SK-N-SH treated with all-trans-retinoic acid at 6 μM for 48 hours (cell line): Measurements from ENCODE around the gene NONO.

ENCODE experiments used
- ATAC-seq: fragments of 200-7000 bp; cut with Tn5 transposase; 3 replicates; pipeline ENCODE4 v1.9.1; 2020; ENCODE audit warnings: mild to moderate bottlenecking, moderate library complexity
- ARNTL ChIP-seq: fragments of 450-650 bp; formaldehyde crosslinking; IDR thresholded peaks from 2 replicates; pipeline ENCODE4 v1.5.0; 2020; ENCODE audit warnings: low read depth, mild to moderate bottlenecking, moderate library complexity, borderline replicate concordance
- BACH2 ChIP-seq: fragments of 250-450 bp; sonication (Bioruptor Pico); IDR thresholded peaks from 2 replicates; pipeline ENCODE4 v1.9.0; 2021; ENCODE audit warnings: mild to moderate bottlenecking, borderline replicate concordance
- CSDC2 ChIP-seq: fragments of 250-450 bp; sonication (Bioruptor Pico); IDR thresholded peaks from 2 replicates; pipeline ENCODE4 v1.5.0; 2020; ENCODE audit warnings: mild to moderate bottlenecking, moderate library complexity
- ESRRG ChIP-seq: fragments of 250-450 bp; sonication (Bioruptor Pico); IDR thresholded peaks from 2 replicates; pipeline ENCODE4 v1.6.1; 2021; ENCODE audit warnings: mild to moderate bottlenecking
- GLIS3 ChIP-seq: fragments of 250-450 bp; sonication (Bioruptor Pico); IDR thresholded peaks from 2 replicates; pipeline ENCODE4 v1.5.0; 2020; ENCODE audit warnings: mild to moderate bottlenecking, moderate library complexity
- ISL1 ChIP-seq: fragments of 250-450 bp; sonication (Bioruptor Pico); IDR thresholded peaks from 2 replicates; pipeline ENCODE4 v2.1.2; 2022; ENCODE audit warnings: mild to moderate bottlenecking, moderate library complexity
- OSR1 ChIP-seq: fragments of 250-450 bp; sonication (Bioruptor Pico); IDR thresholded peaks from 2 replicates; pipeline ENCODE4 v1.8.0; 2022; ENCODE audit warnings: moderate library complexity, mild to moderate bottlenecking, inconsistent platforms
- PPARA ChIP-seq: fragments of 250-450 bp; sonication (Bioruptor Pico); IDR thresholded peaks from 2 replicates; pipeline ENCODE4 v1.5.0; 2020; ENCODE audit warnings: mild to moderate bottlenecking, borderline replicate concordance
- RARB ChIP-seq: fragments of 250-450 bp; sonication (Bioruptor Pico); IDR thresholded peaks from 2 replicates; pipeline ENCODE4 v1.8.0; 2021; ENCODE audit warnings: mild to moderate bottlenecking, moderate library complexity
- SNAI2 ChIP-seq: fragments of 250-450 bp; sonication (Bioruptor Pico); IDR thresholded peaks from 2 replicates; pipeline ENCODE4 v1.5.0; 2020; ENCODE audit warnings: mild to moderate bottlenecking, moderate library complexity
- TCF4 ChIP-seq: fragments of 250-450 bp; sonication (Bioruptor Pico); IDR thresholded peaks from 2 replicates; pipeline ENCODE4 v1.8.0; 2021; ENCODE audit warnings: mild to moderate bottlenecking, moderate library complexity, borderline replicate concordance
- ZC3H10 ChIP-seq: fragments of 250-450 bp; sonication (Bioruptor Pico); IDR thresholded peaks from 2 replicates; pipeline ENCODE4 v1.5.1; 2021; ENCODE audit warnings: mild to moderate bottlenecking, moderate library complexity
- ZFP3 ChIP-seq: fragments of 250-450 bp; sonication (Bioruptor Pico); IDR thresholded peaks from 2 replicates; pipeline ENCODE4 v1.5.0; 2020; ENCODE audit warnings: mild to moderate bottlenecking, moderate library complexity
- ZFP30 ChIP-seq: fragments of 450-650 bp; formaldehyde crosslinking; IDR thresholded peaks from 2 replicates; pipeline ENCODE4 v1.5.0; 2022; ENCODE audit warnings: mild to moderate bottlenecking, moderate library complexity
- ZNF565 ChIP-seq: fragments of 450-650 bp; formaldehyde crosslinking; conservative IDR thresholded peaks from 2 replicates; pipeline ENCODE4 v1.5.0; 2020; ENCODE audit warnings: low read depth, mild to moderate bottlenecking, moderate library complexity
- ZNF70 ChIP-seq: fragments of 450-650 bp; formaldehyde crosslinking; IDR thresholded peaks from 2 replicates; pipeline ENCODE4 v1.5.0; 2020; ENCODE audit warnings: mild to moderate bottlenecking, moderate library complexity
- ZNF8 ChIP-seq: fragments of 450-650 bp; formaldehyde crosslinking; IDR thresholded peaks from 2 replicates; pipeline ENCODE4 v1.5.0; 2020; ENCODE audit warnings: mild to moderate bottlenecking, moderate library complexity
- TF ChIP-seq, protein P1 (sequence below): fragments of 250-450 bp; sonication (Bioruptor Pico); IDR thresholded peaks from 2 replicates; pipeline ENCODE4 v1.8.0; 2021; ENCODE audit warnings: low read depth, mild to moderate bottlenecking, moderate library complexity, borderline replicate concordance
- TF ChIP-seq, protein P2 (sequence below): fragments of 250-450 bp; sonication (Bioruptor Pico); IDR thresholded peaks from 2 replicates; pipeline ENCODE4 v1.5.1; 2020; ENCODE audit warnings: low read depth, mild to moderate bottlenecking, moderate library complexity
- TF ChIP-seq, protein P3 (sequence below): fragments of 250-450 bp; sonication (Bioruptor Pico); IDR thresholded peaks from 2 replicates; pipeline ENCODE4 v1.8.0; 2020; ENCODE audit warnings: mild to moderate bottlenecking, moderate library complexity, borderline replicate concordance
- TF ChIP-seq, protein P4 (sequence below): fragments of 250-450 bp; sonication (Bioruptor Pico); IDR thresholded peaks from 2 replicates; pipeline ENCODE4 v1.5.0; 2020; ENCODE audit warnings: mild to moderate bottlenecking, moderate library complexity
- TF ChIP-seq, protein P5 (sequence below): fragments of 250-450 bp; sonication (Bioruptor Pico); IDR thresholded peaks from 2 replicates; pipeline ENCODE4 v1.5.1; 2021; ENCODE audit warnings: mild to moderate bottlenecking, moderate library complexity

NONO gene

DNA sequence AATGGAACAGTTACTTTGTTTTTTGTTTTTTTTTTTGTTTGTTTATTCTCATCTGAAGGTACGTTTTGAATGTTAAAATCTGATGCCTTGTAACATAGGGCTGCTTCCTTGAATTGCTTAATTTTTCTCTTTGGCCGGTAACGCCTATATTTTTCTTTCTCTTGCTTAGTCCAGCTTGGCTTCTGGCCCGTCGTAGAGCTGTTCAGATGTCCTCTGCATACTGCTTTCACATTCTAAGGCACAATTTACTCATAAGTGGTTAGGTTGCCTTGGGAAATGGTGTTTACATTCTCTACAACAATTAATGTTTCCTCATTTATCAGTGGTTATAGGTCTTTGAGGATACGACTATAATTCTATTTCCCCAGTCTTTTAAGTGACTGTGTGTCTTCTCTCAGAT, 7.9 kb downstream of the NONO start:
- TF ChIP-seq PPARA (CRISPR knock-in tag) (no peak), ZNF565 (CRISPR knock-in tag) (no peak), TCF4 (CRISPR knock-in tag) (no peak), RARB (CRISPR knock-in tag) (no peak), GLIS3 (no peak), ZFP3 (CRISPR knock-in tag) (no peak), SNAI2 (CRISPR knock-in tag) (no peak), ZNF70 (CRISPR knock-in tag) (no peak), ZC3H10 (CRISPR knock-in tag) (no peak), ESRRG (CRISPR knock-in tag) (no peak), OSR1 (CRISPR knock-in tag) (no peak), ISL1 (CRISPR knock-in tag) (no peak), BACH2 (CRISPR knock-in tag) (no peak), CSDC2 (no peak)
- TF ChIP-seq, protein P1, sequence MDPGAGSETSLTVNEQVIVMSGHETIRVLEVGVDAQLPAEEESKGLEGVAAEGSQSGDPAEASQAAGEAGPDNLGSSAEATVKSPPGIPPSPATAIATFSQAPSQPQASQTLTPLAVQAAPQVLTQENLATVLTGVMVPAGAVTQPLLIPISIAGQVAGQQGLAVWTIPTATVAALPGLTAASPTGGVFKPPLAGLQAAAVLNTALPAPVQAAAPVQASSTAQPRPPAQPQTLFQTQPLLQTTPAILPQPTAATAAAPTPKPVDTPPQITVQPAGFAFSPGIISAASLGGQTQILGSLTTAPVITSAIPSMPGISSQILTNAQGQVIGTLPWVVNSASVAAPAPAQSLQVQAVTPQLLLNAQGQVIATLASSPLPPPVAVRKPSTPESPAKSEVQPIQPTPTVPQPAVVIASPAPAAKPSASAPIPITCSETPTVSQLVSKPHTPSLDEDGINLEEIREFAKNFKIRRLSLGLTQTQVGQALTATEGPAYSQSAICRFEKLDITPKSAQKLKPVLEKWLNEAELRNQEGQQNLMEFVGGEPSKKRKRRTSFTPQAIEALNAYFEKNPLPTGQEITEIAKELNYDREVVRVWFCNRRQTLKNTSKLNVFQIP (CRISPR knock-in tag), result no peak
- TF ChIP-seq, protein P2, sequence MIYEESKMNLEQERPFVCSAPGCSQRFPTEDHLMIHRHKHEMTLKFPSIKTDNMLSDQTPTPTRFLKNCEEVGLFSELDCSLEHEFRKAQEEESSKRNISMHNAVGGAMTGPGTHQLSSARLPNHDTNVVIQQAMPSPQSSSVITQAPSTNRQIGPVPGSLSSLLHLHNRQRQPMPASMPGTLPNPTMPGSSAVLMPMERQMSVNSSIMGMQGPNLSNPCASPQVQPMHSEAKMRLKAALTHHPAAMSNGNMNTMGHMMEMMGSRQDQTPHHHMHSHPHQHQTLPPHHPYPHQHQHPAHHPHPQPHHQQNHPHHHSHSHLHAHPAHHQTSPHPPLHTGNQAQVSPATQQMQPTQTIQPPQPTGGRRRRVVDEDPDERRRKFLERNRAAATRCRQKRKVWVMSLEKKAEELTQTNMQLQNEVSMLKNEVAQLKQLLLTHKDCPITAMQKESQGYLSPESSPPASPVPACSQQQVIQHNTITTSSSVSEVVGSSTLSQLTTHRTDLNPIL, result no peak
- TF ChIP-seq, protein P3, sequence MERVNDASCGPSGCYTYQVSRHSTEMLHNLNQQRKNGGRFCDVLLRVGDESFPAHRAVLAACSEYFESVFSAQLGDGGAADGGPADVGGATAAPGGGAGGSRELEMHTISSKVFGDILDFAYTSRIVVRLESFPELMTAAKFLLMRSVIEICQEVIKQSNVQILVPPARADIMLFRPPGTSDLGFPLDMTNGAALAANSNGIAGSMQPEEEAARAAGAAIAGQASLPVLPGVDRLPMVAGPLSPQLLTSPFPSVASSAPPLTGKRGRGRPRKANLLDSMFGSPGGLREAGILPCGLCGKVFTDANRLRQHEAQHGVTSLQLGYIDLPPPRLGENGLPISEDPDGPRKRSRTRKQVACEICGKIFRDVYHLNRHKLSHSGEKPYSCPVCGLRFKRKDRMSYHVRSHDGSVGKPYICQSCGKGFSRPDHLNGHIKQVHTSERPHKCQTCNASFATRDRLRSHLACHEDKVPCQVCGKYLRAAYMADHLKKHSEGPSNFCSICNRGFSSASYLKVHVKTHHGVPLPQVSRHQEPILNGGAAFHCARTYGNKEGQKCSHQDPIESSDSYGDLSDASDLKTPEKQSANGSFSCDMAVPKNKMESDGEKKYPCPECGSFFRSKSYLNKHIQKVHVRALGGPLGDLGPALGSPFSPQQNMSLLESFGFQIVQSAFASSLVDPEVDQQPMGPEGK, result no peak
- TF ChIP-seq, protein P4, sequence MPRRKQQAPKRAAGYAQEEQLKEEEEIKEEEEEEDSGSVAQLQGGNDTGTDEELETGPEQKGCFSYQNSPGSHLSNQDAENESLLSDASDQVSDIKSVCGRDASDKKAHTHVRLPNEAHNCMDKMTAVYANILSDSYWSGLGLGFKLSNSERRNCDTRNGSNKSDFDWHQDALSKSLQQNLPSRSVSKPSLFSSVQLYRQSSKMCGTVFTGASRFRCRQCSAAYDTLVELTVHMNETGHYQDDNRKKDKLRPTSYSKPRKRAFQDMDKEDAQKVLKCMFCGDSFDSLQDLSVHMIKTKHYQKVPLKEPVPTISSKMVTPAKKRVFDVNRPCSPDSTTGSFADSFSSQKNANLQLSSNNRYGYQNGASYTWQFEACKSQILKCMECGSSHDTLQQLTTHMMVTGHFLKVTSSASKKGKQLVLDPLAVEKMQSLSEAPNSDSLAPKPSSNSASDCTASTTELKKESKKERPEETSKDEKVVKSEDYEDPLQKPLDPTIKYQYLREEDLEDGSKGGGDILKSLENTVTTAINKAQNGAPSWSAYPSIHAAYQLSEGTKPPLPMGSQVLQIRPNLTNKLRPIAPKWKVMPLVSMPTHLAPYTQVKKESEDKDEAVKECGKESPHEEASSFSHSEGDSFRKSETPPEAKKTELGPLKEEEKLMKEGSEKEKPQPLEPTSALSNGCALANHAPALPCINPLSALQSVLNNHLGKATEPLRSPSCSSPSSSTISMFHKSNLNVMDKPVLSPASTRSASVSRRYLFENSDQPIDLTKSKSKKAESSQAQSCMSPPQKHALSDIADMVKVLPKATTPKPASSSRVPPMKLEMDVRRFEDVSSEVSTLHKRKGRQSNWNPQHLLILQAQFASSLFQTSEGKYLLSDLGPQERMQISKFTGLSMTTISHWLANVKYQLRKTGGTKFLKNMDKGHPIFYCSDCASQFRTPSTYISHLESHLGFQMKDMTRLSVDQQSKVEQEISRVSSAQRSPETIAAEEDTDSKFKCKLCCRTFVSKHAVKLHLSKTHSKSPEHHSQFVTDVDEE, result no peak
- TF ChIP-seq, protein P5, sequence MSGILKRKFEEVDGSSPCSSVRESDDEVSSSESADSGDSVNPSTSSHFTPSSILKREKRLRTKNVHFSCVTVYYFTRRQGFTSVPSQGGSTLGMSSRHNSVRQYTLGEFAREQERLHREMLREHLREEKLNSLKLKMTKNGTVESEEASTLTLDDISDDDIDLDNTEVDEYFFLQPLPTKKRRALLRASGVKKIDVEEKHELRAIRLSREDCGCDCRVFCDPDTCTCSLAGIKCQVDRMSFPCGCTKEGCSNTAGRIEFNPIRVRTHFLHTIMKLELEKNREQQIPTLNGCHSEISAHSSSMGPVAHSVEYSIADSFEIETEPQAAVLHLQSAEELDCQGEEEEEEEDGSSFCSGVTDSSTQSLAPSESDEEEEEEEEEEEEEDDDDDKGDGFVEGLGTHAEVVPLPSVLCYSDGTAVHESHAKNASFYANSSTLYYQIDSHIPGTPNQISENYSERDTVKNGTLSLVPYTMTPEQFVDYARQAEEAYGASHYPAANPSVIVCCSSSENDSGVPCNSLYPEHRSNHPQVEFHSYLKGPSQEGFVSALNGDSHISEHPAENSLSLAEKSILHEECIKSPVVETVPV (CRISPR knock-in tag), result no peak
- TF ChIP-seq, all 23 proteins: peak for 0
- no peak for ATAC-seq

DNA sequence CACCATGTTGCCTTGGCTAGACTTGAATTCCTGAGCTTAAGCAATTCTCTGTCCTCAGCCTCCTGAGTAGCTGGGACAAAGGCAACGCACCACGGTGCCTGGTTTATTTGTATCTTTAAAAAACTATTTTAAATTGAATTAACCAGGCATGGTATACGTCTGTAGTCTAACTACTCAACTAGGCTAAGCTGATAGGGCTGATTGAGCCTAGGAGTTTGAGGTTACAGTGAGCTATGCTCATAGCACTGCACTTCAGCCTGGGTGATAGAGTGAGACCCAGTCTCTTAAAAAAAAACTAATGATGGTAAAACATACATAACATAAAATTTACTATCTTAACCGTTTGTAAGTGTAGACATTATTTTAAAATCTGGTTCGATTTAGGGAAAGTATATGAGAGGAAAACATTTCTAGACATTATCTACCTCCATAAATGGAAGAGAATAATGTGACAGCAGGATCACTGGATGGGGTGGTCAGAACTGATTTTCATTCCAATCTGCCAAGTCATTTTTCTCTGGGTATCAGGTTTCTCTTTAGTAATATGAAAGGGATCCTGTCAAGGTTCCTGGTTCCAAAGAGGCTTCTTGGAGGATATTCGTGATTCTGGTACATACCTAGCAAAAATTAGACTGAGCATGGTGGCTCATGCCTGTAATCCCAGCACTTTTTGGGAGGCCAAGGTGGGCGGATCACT, 9.4 kb downstream of the NONO start:
- ATAC-seq, result peak; percentile 90
- no peak for TF ChIP-seq ZNF8 (CRISPR knock-in tag)

DNA sequence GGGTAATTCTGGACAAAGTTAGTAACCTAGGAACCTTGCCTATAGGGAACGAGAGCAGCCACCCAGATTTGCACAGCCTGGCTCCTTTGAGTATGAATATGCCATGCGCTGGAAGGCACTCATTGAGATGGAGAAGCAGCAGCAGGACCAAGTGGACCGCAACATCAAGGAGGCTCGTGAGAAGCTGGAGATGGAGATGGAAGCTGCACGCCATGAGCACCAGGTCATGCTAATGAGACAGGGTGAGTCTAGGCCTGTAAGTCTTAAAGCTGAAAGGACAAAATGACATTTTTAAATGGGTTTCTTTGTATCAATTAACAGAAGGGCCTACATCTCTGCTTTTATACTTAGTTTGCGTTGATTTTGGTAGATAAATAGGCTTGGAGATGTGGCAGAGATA, 13.4 kb downstream of the NONO start:
- ATAC-seq, result no peak
- TF ChIP-seq OSR1 (CRISPR knock-in tag), result no peak
- TF ChIP-seq RARB (CRISPR knock-in tag), result no peak
- TF ChIP-seq SNAI2 (CRISPR knock-in tag), result no peak
- TF ChIP-seq, protein P1 (CRISPR knock-in tag), result no peak
- TF ChIP-seq, protein P4, result no peak
- TF ChIP-seq ZFP30 (CRISPR knock-in tag), result no peak
- TF ChIP-seq CSDC2, result no peak
- TF ChIP-seq, protein P5 (CRISPR knock-in tag), result no peak
- no peak for TF ChIP-seq ARNTL (CRISPR knock-in tag)
- TF ChIP-seq ISL1 (CRISPR knock-in tag), result no peak
- TF ChIP-seq ESRRG (CRISPR knock-in tag), result no peak
